Activated CD4-positive, alpha-beta T cell treated with anti-CD3 and anti-CD28 coated beads, Interleukin-2, amount 50 U/mL, for 48 hours (primary cell): Measurements from ENCODE around the gene TRIM15.
A peak's percentile ranks its signal among the peaks of the same experiment; 100 is the strongest.
"Not testable (repeated sequence)": the region's sequence is repeated elsewhere in the genome, so short reads cannot be mapped to it uniquely, and the experiment has no call there.

Source experiments
- DNase-seq, 2 experiments: peaks; one replicate each; pipeline ENCODE4 v3.0.0-alpha.2; 2020

TRIM15 gene

GRCh38 chr6:30200551-30201281 lies 37.4 kb downstream of the TRIM15 start:
- DNase-seq: no peak

GRCh38 chr6:30202366-30202765 lies 39.0 kb downstream of the TRIM15 start:
- no peak for DNase-seq

- no peak for DNase-seq
Observed at GRCh38 chr6:30204116-30204515, 40.8 kb downstream of the TRIM15 start.

GRCh38 chr6:30206152-30206551 lies 42.8 kb downstream of the TRIM15 start:
- DNase-seq: no peak

GRCh38 chr6:30206799-30207618 lies 43.7 kb downstream of the TRIM15 start:
- DNase-seq: no peak

GRCh38 chr6:30207619-30208295 lies 44.4 kb downstream of the TRIM15 start:
- no peak for DNase-seq

- DNase-seq: no peak
Observed at GRCh38 chr6:30211306-30211705, 48.0 kb downstream of the TRIM15 start.

GRCh38 chr6:30211899-30212298 lies 48.6 kb downstream of the TRIM15 start:
- no peak for DNase-seq

GRCh38 chr6:30212865-30213666 lies 49.7 kb downstream of the TRIM15 start, which contains the start of gene TRIM26:
TRIM26 (minus strand) TSS chr6:30213406; CDS start chr6:30199103, 14,303 bp downstream.
- peak; percentile 96 to 97 for DNase-seq

- DNase-seq: no peak
Observed at GRCh38 chr6:30213667-30213956, 50.3 kb downstream of the TRIM15 start.

- peak; percentile 74 to 81 for DNase-seq
Observed at GRCh38 chr6:30213957-30214656, 50.8 kb downstream of the TRIM15 start.

- DNase-seq: no peak
Observed at GRCh38 chr6:30214657-30214982, 51.3 kb downstream of the TRIM15 start.

GRCh38 chr6:30216096-30216495 lies 52.8 kb downstream of the TRIM15 start:
- no peak for DNase-seq

GRCh38 chr6:30219244-30219643 lies 55.9 kb downstream of the TRIM15 start:
- DNase-seq: peak; percentile 49 to 68

GRCh38 chr6:30221395-30221794 lies 58.0 kb downstream of the TRIM15 start:
- not testable (repeated sequence) for DNase-seq

GRCh38 chr6:30221956-30222355 lies 58.6 kb downstream of the TRIM15 start:
- DNase-seq: not testable (repeated sequence)
